ENCODE measurements around the gene EIF4EBP3. TPM values are rescaled to one million over a fixed set of nuclear protein-coding genes. Genes with fewer than 3 reads are reported as not detected.

The EIF4EBP3 gene
- polyA plus RNA-seq, 3 donors: 32.4 to 75.8 (median 40.6) TPM

Other genes starting within 250 kb of the EIF4EBP3 start
- 10 to 100 TPM; 30.2 to 94.8 (median 85.1) TPM for gene PFDN1, start 244.6 kb upstream of the EIF4EBP3 start, polyA plus RNA-seq
- 10 to 100 TPM in 2 of 3 donors, 1 to 10 TPM in 1; 3.5 to 40.2 (median 20.0) TPM for gene HBEGF, start 201.1 kb upstream of the EIF4EBP3 start, polyA plus RNA-seq
- gene SLC4A9, start 187.5 kb upstream of the EIF4EBP3 start, polyA plus RNA-seq: under 1 TPM in 2 of 3 donors, not detected in 1; 0.06 to 0.12 TPM
- gene ANKHD1, start 145.8 kb upstream of the EIF4EBP3 start, polyA plus RNA-seq: 10 to 100 TPM; 32.7 to 42.7 (median 36.8) TPM
- 10 to 100 TPM in 2 of 3 donors, 1 to 10 TPM in 1; 9.6 to 33.1 (median 30.2) TPM for gene SRA1, start 9.8 kb downstream of the EIF4EBP3 start, polyA plus RNA-seq
- 10 to 100 TPM; 18.5 to 24.3 (median 22.2) TPM for gene APBB3, start 16.9 kb downstream of the EIF4EBP3 start, polyA plus RNA-seq
- 10 to 100 TPM; 31.2 to 65.9 (median 43.5) TPM for gene SLC35A4, start 17.2 kb downstream of the EIF4EBP3 start, polyA plus RNA-seq
- 100 to 1,000 TPM in 1 of 3 donors, 10 to 100 TPM in 2; 14.1 to 162 (median 73.4) TPM for gene CD14, start 85.5 kb downstream of the EIF4EBP3 start, polyA plus RNA-seq
- 10 to 100 TPM; 12.6 to 18.7 (median 17.5) TPM for gene TMCO6, start 91.8 kb downstream of the EIF4EBP3 start, polyA plus RNA-seq
- gene NDUFA2, start 100.0 kb downstream of the EIF4EBP3 start, polyA plus RNA-seq: 100 to 1,000 TPM in 2 of 3 donors, 10 to 100 TPM in 1; 89.9 to 200 (median 187) TPM
- gene IK, start 100.2 kb downstream of the EIF4EBP3 start, polyA plus RNA-seq: 10 to 100 TPM; 39.8 to 70.2 (median 65.8) TPM
- gene WDR55, start 117.2 kb downstream of the EIF4EBP3 start, polyA plus RNA-seq: 10 to 100 TPM; 12.1 to 16.9 (median 15.7) TPM
- gene DND1, start 125.9 kb downstream of the EIF4EBP3 start, polyA plus RNA-seq: 1 to 10 TPM in 1 of 3 donors, under 1 TPM in 2; 0.68 to 1.4 (median 0.79) TPM
- gene HARS1, start 143.7 kb downstream of the EIF4EBP3 start, polyA plus RNA-seq: 10 to 100 TPM; 34.8 to 46.7 (median 44.6) TPM
- 10 to 100 TPM; 12.0 to 14.5 (median 12.1) TPM for gene HARS2, start 143.8 kb downstream of the EIF4EBP3 start, polyA plus RNA-seq
- 10 to 100 TPM; 26.8 to 91.7 (median 67.9) TPM for gene ZMAT2, start 152.8 kb downstream of the EIF4EBP3 start, polyA plus RNA-seq
- under 1 TPM in 2 of 3 donors, not detected in 1; 0.03 to 0.11 TPM for gene PCDHA1, start 238.5 kb downstream of the EIF4EBP3 start, polyA plus RNA-seq
- under 1 TPM in 2 of 3 donors, not detected in 1; 0.03 to 0.09 TPM for gene PCDHA2, start 247.2 kb downstream of the EIF4EBP3 start, polyA plus RNA-seq

Measured in adipose tissue (tissue), 3 donors.